Hematopoietic multipotent progenitor cell treated with erythropoietin and hydrocortisone succinate and interleukin-3 and kit ligand, for 4 days (in vitro differentiated cells): ENCODE data around the gene ARHGAP24.
"Not testable (repeated sequence)": the region's sequence is repeated elsewhere in the genome, so short reads cannot be mapped to it uniquely, and the experiment has no call there.

Experiments used
- DNase-seq: peaks from one replicate; pipeline ENCODE4 v3.0.0-alpha.2; 2015

ARHGAP24 gene

GRCh38 chr4:85970535-85970934 lies 495.6 kb downstream of the ARHGAP24 start:
- no peak for DNase-seq

DNA sequence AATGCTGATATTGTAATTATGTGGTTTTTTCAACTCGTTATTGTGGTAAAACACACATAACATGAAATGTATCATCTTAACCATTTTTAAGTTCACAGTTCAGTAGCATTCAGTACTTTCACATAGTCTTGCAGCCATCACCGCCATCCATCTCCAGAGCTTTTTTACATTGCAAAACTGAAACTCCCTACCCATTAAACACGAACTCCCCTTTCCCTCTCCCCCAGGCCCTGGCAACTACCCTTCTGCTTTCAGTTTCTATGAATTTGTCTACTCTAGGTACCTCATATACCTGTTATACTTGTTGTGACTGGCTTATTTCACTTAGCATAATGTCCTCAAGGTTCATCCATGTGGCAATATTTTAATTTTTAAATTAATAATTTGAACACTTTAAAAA lies 504.3 kb downstream of the ARHGAP24 start:
- no peak for DNase-seq

- no peak for DNase-seq
Measured at GRCh38 chr4:85986266-85986665, 511.3 kb downstream of the ARHGAP24 start.

DNA sequence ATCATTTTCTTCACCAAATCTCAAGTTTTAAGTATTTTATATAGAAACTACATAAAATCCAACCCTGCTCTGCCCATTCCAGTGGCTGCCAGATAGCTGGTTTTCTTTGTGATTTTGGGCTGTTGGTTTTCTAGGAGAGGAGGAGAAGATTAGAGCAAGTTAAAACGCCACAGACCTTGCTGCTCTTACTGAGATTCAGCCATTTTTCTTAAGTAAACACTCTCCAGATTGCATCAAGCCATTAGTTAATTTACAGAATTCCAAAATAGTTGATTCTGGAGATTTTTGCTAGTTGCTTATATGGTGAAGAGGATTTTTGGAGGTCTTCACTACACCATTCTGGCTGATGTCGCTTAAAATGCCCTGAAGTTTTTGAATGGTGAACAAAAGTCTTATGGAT lies 518.7 kb downstream of the ARHGAP24 start:
- DNase-seq = no peak

DNA sequence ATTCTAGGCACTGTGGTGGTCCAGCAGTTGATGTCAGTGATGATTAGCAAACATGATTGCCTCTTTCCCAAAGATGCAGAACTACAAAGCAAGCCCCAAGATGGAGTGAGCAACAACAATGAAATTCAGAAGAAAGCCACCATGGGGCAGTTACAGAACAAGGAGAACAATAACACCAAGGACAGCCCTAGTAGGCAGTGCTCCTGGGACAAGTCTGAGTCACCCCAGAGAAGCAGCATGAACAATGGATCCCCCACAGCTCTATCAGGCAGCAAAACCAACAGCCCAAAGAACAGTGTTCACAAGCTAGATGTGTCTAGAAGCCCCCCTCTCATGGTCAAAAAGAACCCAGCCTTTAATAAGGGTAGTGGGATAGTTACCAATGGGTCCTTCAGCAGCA lies 519.6 kb downstream of the ARHGAP24 start:
- no peak for DNase-seq

DNA sequence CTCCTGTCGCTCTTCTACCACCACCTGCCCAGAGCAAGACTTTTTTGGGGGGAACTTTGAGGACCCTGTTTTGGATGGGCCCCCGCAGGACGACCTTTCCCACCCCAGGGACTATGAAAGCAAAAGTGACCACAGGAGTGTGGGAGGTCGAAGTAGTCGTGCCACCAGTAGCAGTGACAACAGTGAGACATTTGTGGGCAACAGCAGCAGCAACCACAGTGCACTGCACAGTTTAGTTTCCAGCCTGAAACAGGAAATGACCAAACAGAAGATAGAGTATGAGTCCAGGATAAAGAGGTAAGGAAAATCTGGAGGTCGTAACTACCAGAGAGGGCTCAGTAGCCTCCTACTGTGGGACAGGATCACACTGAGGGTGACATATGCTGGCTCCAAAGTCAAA lies 520.4 kb downstream of the ARHGAP24 start:
- no peak for DNase-seq

GRCh38 chr4:86001591-86001990 lies 526.6 kb downstream of the ARHGAP24 start:
- DNase-seq = no peak

- no peak for DNase-seq
Measured at GRCh38 chr4:86004030-86004429, 529.1 kb downstream of the ARHGAP24 start.

DNA sequence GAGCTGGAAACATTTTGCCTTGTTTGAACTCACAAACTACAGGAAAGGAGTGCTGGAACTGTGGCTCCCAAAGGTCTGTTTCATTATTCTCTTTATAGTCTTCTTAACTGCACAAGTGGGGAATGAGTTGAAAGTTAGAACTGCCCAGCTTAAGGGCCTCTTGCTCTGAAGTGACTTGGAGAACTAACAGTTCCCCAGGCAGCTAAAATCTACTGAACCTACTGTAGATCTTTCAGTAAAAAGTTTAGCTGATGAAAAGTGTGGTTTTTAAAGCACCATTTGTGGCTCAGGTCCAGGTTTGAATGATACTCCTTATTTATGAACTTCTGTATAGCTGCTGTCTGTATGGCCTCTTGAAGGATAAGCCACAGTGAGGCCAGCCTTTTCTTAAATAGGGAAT lies 531.1 kb downstream of the ARHGAP24 start:
- DNase-seq = no peak

DNA sequence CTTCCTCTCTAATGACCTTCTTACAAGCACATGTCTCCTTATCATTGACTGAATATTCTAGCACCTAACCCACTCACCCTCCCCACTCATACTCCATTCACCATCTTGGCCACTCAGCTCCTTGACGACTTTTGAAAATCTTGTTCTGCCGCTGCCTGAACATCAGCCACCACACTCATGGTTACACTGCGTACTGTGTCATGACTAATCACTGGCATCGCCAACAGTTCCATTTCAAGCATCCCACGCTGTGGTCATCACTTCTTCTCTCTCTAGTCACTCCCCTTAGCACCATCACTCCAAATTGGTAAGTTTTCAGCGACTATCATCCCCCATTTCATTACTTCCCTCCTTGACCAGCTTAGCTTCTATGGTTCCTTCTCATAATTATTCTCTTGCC lies 532.1 kb downstream of the ARHGAP24 start:
- no peak for DNase-seq

- DNase-seq = no peak
Measured at GRCh38 chr4:86011117-86011516, 536.2 kb downstream of the ARHGAP24 start.

DNA sequence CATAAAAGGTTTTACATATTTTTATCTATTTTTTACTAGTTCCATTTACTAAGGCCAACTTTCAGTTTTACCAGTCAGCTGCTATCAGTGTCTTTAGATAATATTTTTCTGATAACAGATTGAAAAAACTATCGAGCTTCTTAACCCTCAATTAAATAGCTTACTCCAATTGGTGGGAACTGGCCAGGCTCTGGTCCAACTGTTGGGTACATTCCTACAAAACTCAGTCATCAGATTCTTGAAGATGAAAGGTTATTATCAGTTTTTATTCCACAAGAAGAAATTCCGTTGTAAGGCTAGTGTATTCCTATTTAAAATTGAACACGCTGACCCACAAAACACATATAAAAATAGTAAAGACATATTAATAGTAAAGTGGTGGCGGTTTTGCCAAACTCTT lies 538.7 kb downstream of the ARHGAP24 start:
- no peak for DNase-seq

GRCh38 chr4:86014599-86014998 lies 539.6 kb downstream of the ARHGAP24 start:
- DNase-seq = no peak

DNA sequence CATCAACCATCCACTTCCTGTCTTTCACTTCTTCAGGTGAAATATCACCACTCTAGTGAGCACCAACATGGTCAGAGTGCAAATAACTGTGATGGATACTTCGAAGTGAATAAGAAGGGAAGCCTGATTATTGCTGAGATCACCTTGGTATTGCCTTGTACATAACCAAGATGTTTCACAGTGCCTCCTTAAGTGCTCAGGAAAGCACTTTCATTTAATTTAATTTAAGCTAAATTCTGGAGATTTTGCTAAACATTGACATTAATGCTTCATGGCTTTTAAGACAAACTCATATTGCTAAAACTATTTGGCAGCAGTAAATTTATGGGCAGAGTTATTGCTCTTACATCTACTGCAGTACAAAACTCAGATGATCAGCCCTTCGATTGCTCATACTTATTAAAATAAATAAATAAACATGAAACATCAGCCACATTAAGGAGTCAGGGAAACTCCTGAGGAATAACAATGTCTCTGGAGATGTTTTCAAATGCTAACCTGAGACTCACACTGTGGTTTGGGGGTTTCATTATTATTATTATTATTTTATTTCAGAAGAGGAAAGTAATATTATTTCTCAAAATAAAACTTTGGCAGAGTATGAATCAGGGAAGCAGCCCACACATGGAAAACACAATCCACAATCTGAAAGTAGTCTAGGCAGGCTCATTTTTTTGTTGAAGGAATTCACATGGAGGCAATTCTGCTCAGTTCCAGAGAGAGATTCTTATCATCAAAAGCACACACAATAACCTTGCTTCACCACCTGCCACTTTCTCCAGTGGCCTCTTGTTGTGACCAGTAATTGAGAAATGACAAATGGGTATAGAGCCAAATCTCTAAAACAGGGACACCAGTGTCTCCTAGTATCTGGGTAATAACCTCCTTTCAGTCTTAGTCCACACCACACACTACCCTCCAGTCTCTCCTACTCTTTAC lies 540.7 kb downstream of the ARHGAP24 start:
- no peak for DNase-seq

DNA sequence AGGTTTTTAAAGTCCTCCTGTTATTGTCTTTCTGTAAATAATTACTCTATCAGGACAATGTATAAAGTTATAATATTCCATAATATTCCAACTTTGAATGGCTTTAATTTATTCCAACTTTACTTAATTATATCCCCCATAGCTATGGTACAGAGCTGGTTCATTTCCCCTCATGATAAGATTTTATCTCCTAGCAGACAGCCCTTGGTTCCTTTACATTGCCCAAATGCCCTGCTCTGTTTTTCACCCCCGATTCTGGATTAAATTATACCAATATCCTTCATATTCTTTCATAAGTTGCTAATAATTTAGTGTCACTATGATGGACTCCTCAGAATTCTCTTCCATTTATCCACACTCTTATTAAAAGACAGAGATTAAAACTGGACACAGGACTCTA lies 544.4 kb downstream of the ARHGAP24 start:
- DNase-seq = no peak

- DNase-seq = no peak
Measured at GRCh38 chr4:86019906-86020305, 545.0 kb downstream of the ARHGAP24 start.

DNA sequence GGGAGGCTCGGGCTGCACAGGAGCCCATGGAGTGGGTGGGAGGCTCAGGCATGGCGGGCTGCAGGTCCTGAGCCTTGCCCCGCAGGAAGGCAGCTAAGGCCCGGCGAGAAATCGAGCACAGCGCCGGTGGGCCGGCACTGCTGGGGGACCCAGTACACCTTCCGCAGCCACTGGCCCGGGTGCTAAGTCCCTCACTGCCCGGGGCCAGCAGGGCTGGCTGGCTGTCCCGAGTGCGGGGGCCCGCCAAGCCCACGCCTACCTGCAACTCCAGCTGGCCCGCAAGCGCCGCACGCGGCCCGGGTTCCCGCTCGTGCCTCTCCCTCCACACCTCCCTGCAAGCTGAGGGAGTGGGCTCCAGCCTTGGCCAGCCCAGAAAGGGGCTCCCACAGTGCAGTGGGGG lies 546.7 kb downstream of the ARHGAP24 start:
- not testable (repeated sequence) for DNase-seq

GRCh38 chr4:86026720-86027119 lies 551.8 kb downstream of the ARHGAP24 start:
- no peak for DNase-seq

- DNase-seq = no peak
Measured at GRCh38 chr4:86031927-86032326, 557.0 kb downstream of the ARHGAP24 start.

GRCh38 chr4:86032476-86033022 lies 557.6 kb downstream of the ARHGAP24 start:
- DNase-seq = peak; percentile 46

DNA sequence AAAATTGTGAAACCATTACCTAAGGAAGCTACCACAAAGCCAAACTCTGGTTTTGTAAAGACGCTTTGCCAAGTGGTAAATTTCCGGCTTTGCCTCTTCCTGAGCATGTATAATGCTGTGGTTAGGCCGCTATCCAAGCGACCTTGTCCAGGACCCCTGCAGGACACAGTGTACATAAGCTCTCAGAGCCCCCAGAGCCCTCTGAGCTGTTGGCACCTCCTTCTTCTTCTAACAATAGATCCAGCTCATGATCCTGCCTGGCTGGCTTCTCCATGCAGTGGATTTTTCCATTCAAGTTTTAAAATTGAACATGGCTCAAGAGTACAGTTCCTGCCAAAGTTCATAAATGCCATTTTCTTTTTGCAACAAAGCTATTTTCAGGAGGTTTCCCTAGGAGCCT lies 558.2 kb downstream of the ARHGAP24 start:
- peak; percentile 59 for DNase-seq

GRCh38 chr4:86034616-86035015 lies 559.7 kb downstream of the ARHGAP24 start:
- DNase-seq = no peak

- no peak for DNase-seq
Measured at GRCh38 chr4:86035688-86036087, 560.7 kb downstream of the ARHGAP24 start.

DNA sequence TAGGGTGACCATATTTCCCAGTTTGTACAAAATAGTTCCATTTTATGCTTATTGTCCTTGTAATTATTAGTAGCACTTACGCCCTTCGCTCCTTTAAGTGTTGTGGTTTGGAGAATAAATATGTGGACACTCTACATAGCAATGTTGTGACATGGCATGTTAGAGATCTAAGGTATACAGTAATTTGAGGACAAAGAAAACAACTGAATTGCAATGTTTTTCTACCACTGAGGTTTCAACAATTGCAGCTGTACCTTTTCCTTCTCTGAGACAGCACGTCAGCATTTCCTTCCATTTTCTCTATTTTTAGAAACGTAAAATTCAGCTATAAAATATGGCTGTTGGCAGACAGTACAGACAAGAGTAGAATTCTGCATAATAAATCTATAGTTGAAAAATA lies 561.8 kb downstream of the ARHGAP24 start:
- no peak for DNase-seq

DNA sequence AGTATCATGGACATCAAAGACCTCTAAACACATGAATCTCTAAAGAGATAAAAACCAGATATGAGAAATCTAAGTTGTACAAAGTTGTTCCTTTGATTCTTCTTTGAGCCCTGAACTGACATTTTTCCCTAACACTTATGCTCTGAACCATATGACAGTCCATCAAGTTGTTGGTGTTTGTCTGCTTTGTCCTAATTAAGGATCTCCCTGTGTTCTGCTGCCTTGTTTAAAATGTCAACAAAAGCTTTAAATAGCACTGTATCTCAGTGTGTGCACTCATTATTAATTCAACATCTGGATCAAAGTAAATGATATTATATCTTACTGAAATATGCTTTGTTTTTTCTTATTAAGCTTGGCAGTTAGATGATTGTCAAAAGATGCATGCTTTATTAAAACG lies 563.1 kb downstream of the ARHGAP24 start:
- DNase-seq = no peak
